ENCODE measurements around the gene CTBP2.
"Not testable (repeated sequence)": the region's sequence is repeated elsewhere in the genome, so short reads cannot be mapped to it uniquely, and the experiment has no call there.

The CTBP2 gene

GRCh38 chr10:125156739-125157480 lies 3.5 kb downstream of the CTBP2 start:
- no peak for DNase-seq

GRCh38 chr10:125156196-125156595 lies 4.2 kb downstream of the CTBP2 start:
- DNase-seq, result no peak

- no peak for DNase-seq
These were observed 5.3 kb downstream of the CTBP2 start for GRCh38 chr10:125155101-125155500.

- no peak for DNase-seq
These were observed 5.8 kb downstream of the CTBP2 start for GRCh38 chr10:125154529-125154928.

- DNase-seq, result no peak
These were observed 6.5 kb downstream of the CTBP2 start for GRCh38 chr10:125153703-125154490.

- no peak for DNase-seq
These were observed 7.7 kb downstream of the CTBP2 start for GRCh38 chr10:125152450-125153368.

GRCh38 chr10:125151553-125152449 lies 8.6 kb downstream of the CTBP2 start:
- no peak for DNase-seq

- no peak for DNase-seq
These were observed 9.2 kb downstream of the CTBP2 start for GRCh38 chr10:125151170-125151552.

GRCh38 chr10:125150376-125151083 lies 9.8 kb downstream of the CTBP2 start:
- not testable (repeated sequence) for DNase-seq

- DNase-seq, result no peak
These were observed 10.7 kb downstream of the CTBP2 start for GRCh38 chr10:125149680-125150047.

GRCh38 chr10:125149036-125149679 lies 11.2 kb downstream of the CTBP2 start:
- no peak for DNase-seq

GRCh38 chr10:125148528-125148927 lies 11.8 kb downstream of the CTBP2 start:
- no peak for DNase-seq

GRCh38 chr10:125147971-125148439 lies 12.4 kb downstream of the CTBP2 start:
- no peak for DNase-seq

GRCh38 chr10:125146791-125147579 lies 13.4 kb downstream of the CTBP2 start:
- no peak for DNase-seq

GRCh38 chr10:125145636-125146035 lies 14.7 kb downstream of the CTBP2 start:
- DNase-seq, result no peak

- DNase-seq, result no peak
These were observed 15.4 kb downstream of the CTBP2 start for GRCh38 chr10:125144693-125145623.

GRCh38 chr10:125144206-125144605 lies 16.2 kb downstream of the CTBP2 start:
- no peak for DNase-seq

- no peak for DNase-seq
These were observed 17.4 kb downstream of the CTBP2 start for GRCh38 chr10:125142946-125143345.
